HEK293T (cell line): ENCODE measurements around the gene CAV3.

Experiments
- ARNT ChIP-seq: fragments of 450-650 bp; IDR thresholded peaks from 2 replicates; pipeline ENCODE4 v1.6.1; 2017; ENCODE audit warnings: mild to moderate bottlenecking
- BHLHE40 ChIP-seq: fragments of 450-650 bp; IDR thresholded peaks from 2 replicates; pipeline ENCODE4 v1.6.1; 2016; ENCODE audit warnings: mild to moderate bottlenecking, moderate library complexity, borderline replicate concordance
- CTBP1 ChIP-seq: fragments of 450-650 bp; IDR thresholded peaks from 2 replicates; pipeline ENCODE4 v1.6.1; 2016; ENCODE audit warnings: borderline replicate concordance
- ELF4 ChIP-seq: fragments of 450-650 bp; IDR thresholded peaks from 2 replicates; pipeline ENCODE4 v1.6.1; 2017; ENCODE audit warnings: antibody characterized with exemption
- FOXA1 ChIP-seq: fragments of 450-650 bp; IDR thresholded peaks from 2 replicates; pipeline ENCODE4 v1.6.1; 2016; ENCODE audit warnings: mild to moderate bottlenecking
- FOXM1 ChIP-seq: fragments of 450-650 bp; IDR thresholded peaks from 2 replicates; pipeline ENCODE4 v1.6.1; 2017; ENCODE audit warnings: mild to moderate bottlenecking, borderline replicate concordance
- HDGF ChIP-seq: fragments of 450-650 bp; IDR thresholded peaks from 2 replicates; pipeline ENCODE4 v1.6.1; 2017; ENCODE audit warnings: antibody characterized with exemption, borderline replicate concordance
- L3MBTL2 ChIP-seq: fragments of 450-650 bp; conservative IDR thresholded peaks from 2 replicates; pipeline ENCODE4 v1.6.1; 2016; ENCODE audit warnings: mild to moderate bottlenecking
- LEF1 ChIP-seq: fragments of 450-650 bp; IDR thresholded peaks from 2 replicates; pipeline ENCODE4 v1.6.1; 2017; ENCODE audit warnings: mild to moderate bottlenecking, borderline replicate concordance
- NFRKB ChIP-seq: fragments of 450-650 bp; IDR thresholded peaks from 2 replicates; pipeline ENCODE4 v1.6.1; 2016; ENCODE audit warnings: mild to moderate bottlenecking, moderate library complexity
- PKNOX1 ChIP-seq: fragments of 450-650 bp; IDR thresholded peaks from 2 replicates; pipeline ENCODE4 v1.6.1; 2016
- SP1 ChIP-seq: fragments of 450-650 bp; IDR thresholded peaks from 2 replicates; pipeline ENCODE4 v1.6.1; 2017

- no peak for TF ChIP-seq FOXA1
- TF ChIP-seq CTBP1: no peak
- no peak for TF ChIP-seq NFRKB
- TF ChIP-seq ELF4: no peak
- no peak for TF ChIP-seq SP1
- TF ChIP-seq LEF1: no peak
- TF ChIP-seq HDGF: no peak
- no peak for TF ChIP-seq FOXM1
- TF ChIP-seq ARNT: no peak
- TF ChIP-seq L3MBTL2: no peak
- TF ChIP-seq BHLHE40: no peak
- TF ChIP-seq PKNOX1: no peak
These were observed 24.2 kb downstream of the CAV3 start for GRCh38 chr3:8757551-8758518.
